KOPT-K1 (cell line): ENCODE results near the gene TMEM138.
"Not testable (repeated sequence)": the region's sequence is repeated elsewhere in the genome, so short reads cannot be mapped to it uniquely, and the experiment has no call there.

Experiments used
- H3K27ac ChIP-seq: fragments of 200-600 bp; sonication (generic); 2 replicates; pipeline ENCODE4 v1.5.1; 2016; ENCODE audit warnings: antibody characterized with exemption, mild to moderate bottlenecking, low read depth, low read length; ENCODE audit not compliant: poor library complexity, severe bottlenecking
- H3K36me3 ChIP-seq: fragments of 200-600 bp; sonication (generic); 2 replicates; pipeline ENCODE4 v1.5.1; 2017; ENCODE audit warnings: antibody characterized with exemption, mild to moderate bottlenecking, low read length, moderate library complexity; ENCODE audit not compliant: insufficient read depth
- H3K9me3 ChIP-seq: fragments of 200-600 bp; sonication (generic); 2 replicates; pipeline ENCODE4 v1.5.1; 2017; ENCODE audit warnings: antibody characterized with exemption, low read length, mild to moderate bottlenecking; ENCODE audit not compliant: insufficient read depth, poor library complexity, severe bottlenecking

TMEM138 gene

DNA sequence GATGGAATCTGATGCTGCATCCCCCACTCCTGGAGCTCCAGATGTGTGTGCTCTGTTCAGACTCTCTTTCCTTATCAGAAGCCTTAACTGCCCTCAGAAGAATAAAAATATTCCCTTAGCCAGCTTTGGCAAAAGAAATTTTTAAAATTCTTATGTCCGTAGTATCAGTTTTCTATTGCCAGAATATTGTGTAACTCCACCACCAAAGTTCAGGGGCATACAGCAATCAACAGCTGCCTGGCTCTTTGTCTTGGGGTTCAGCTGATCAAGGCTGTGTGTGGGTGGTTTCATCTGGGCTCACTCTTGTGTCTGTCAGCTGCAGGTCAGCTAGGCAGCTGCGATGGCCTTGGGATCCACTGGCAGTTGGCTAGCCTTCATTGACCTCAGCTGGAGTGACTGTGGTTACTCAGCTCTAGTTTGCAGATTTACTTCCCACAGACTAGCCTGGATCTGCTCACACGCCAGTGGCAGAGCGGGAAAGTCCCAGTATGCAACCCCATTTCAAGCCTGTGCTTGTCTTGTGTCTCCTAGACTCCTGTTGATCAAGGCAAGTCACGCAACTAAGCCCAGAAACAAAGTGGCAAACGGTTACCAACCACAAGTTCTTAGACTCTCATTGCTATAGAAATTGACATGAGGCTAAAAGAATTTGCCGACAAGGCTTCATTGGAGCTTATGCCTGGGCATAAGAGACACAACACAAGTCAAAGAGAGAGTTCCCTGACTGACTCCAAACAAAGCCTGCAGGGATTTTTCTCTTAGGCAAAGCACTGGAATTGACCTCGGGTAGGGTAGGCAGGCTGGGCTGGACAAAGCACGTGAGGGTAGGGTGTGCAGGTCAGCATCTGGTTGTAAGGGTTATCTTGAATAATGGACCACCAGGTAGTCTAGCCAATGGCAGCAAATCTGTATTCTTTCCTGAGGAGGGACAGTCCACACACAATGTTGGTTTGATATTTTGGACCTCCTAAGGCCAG, 7.5 kb downstream of the TMEM138 start:
- Histone ChIP-seq H3K9me3 (peaks cover 27% of the 10 kb centered on the region), H3K36me3 (peaks cover 93% of the 10 kb centered on the region), H3K27ac (no peak overlapping the region)

GRCh38 chr11:61370349-61371005, 8.3 kb downstream of the TMEM138 start:
- peaks cover 35% of the 10 kb centered on the region for H3K9me3 ChIP-seq
- H3K27ac ChIP-seq, result no peak overlapping the region
- peaks cover 94% of the 10 kb centered on the region for H3K36me3 ChIP-seq

DNA sequence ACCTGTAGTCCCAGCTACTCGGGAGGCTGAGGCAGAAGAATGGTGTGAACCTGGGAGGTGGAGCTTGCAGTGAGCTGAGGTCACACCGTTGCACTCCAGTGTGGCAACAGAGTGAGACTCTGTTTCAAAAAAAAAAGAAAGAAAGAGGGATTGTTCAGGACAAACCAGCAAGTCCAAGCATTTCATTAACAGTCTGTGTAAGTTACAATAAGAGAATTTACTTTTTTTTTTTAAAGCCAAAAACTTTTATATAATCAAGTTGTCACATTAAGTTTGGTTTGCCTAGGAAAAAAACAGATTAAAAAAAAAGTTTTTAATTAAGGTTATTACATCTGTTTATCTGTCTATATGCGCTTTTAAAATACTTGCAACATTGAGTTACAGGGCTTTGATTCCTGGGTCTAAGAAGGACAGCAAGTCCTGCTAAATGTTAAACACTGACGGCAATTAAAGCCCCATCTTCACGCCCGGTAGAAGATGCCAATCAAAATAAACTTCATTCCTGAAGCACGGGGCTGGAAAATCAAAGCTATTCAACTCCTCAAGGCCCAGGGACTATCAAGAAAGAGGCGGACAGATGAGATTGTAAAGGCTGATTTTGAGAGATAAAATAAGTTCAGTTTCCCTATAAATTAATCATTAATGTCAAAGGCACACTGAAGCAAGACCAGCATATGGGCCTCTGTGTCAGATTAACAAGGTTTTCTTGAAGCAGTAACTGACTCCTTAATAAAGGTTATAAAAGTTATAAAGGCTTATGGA, 10.7 kb downstream of the TMEM138 start:
- Histone ChIP-seq H3K9me3 (peaks cover 35% of the 10 kb centered on the region), H3K36me3 (peaks cover 82% of the 10 kb centered on the region), H3K27ac (no peak overlapping the region)

GRCh38 chr11:61375761-61376108, 13.6 kb downstream of the TMEM138 start:
- peaks cover 53% of the 10 kb centered on the region for H3K36me3 ChIP-seq
- no peak overlapping the region for H3K27ac ChIP-seq
- H3K9me3 ChIP-seq, result peaks cover 35% of the 10 kb centered on the region

DNA sequence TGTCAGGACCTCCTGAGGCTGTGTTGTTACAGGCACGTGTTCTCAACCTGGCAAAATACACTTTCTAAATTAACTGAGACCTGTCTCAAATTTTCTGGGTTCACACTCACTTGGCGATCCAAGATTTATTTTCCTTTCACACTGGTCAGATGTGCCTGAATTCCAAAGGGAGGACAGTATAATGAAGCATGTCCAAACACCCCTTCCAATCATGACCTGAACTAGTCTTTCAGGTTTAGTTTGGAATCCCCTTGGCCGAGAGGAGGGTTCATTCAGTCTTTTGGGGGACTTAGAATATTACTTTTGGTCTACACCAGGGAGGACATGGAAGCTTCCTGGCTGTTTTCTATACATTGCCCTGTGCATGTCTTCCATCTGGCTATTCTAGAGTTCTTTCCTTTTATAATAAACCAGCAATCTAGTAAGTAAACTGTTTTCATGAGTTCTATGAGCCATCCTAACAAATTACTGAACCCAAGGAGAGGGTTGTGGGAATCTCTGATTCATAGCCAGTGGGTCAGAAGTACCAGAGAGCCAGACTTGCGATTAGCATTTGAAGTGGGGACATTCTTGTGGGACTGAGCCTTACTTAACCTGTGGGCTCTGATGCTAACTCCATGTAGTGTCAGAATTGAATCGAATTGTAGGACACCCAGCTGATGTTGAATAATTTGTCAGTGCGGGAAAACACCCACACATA, 15.4 kb downstream of the TMEM138 start:
- Histone ChIP-seq H3K36me3 (peaks cover 36% of the 10 kb centered on the region), H3K27ac (no peak overlapping the region)

DNA sequence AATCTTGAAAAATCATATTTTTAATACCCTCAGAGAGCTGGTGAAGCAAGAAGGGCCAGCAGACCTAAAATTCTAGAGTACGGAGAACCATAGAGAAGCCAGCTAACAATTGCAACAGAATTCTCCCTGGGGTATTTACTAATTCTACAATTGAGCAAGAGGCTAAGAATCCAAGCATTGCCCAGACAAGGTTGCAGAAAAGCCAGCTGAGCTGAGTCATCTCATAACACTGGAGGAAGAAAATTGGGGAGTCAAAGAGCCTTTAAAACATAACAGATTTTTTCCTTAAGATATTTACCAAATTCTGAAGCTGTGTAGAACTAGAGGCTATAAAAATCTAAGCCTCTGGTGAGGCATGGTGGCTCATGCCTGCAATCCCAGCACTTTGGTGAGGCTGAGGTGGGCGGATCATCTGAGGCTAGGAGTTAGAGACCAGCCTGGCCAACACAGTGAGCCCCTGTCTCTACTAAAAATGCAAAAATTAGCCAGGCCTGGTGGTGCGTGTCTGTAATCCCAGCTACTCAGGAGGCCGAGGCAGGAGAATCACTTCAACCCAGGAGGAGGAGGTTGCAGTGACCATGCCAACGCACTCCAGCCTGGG, 16.6 kb downstream of the TMEM138 start:
- Histone ChIP-seq H3K9me3 (peaks cover 15% of the 10 kb centered on the region), H3K36me3 (peaks cover 28% of the 10 kb centered on the region), H3K27ac (no peak overlapping the region)

More for the DNA sequence above, 15.4 kb downstream of the TMEM138 start:
- peaks cover 21% of the 10 kb centered on the region for H3K9me3 ChIP-seq

DNA sequence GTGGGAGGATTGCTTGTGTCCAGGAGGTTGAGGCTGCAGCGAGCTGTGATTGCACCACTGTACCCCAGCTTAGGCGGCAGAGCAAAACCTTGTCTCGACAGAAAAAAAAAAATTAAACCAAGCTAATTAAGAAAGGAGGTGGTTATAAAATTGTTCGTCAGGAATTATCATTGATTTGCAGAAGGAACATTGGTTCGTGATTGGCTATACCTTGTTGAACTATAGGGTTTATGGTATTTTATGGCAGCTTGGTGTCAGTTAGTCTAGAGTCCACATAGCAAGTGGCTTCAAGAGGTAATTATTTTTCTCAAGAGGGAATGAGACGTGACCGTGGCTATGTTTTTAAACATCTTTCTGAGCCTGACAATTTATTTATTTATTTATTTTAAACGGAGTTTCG, 18.7 kb downstream of the TMEM138 start:
- Histone ChIP-seq H3K27ac (no peak overlapping the region), H3K9me3 (no peaks in the 10 kb centered on the region), H3K36me3 (peaks cover 7% of the 10 kb centered on the region; the same call in 1 of the 2 replicates)

- H3K27ac ChIP-seq, H3K36me3 ChIP-seq, H3K9me3 ChIP-seq: not testable (repeated sequence)
These were observed 21.7 kb downstream of the TMEM138 start for GRCh38 chr11:61383859-61384258.

- no peaks in the 10 kb centered on the region for H3K36me3 ChIP-seq
- H3K9me3 ChIP-seq, result peaks cover under 1% of the 10 kb centered on the region
- H3K27ac ChIP-seq, result no peak overlapping the region
These were observed 22.4 kb downstream of the TMEM138 start for GRCh38 chr11:61384271-61385242.

DNA sequence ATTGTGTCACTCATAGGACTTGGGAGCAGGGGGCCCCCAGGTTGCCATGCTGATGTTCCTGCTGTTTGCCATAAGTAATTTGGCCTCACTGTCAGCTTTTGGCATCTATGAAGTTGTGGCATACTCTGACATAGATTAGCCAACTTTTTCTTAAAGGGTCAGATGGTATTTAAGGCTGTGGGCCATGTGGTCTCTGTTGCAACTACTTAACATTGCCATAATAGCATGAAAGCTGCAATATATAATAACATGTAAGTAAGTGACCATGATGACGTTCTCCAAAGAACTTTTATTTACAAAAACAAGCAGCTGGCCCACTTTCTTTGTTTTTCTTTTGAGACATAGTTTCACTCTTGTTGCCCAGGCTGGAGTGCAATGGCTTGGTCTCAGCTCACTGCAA, 28.0 kb downstream of the TMEM138 start:
- H3K27ac ChIP-seq, result no peak overlapping the region

DNA sequence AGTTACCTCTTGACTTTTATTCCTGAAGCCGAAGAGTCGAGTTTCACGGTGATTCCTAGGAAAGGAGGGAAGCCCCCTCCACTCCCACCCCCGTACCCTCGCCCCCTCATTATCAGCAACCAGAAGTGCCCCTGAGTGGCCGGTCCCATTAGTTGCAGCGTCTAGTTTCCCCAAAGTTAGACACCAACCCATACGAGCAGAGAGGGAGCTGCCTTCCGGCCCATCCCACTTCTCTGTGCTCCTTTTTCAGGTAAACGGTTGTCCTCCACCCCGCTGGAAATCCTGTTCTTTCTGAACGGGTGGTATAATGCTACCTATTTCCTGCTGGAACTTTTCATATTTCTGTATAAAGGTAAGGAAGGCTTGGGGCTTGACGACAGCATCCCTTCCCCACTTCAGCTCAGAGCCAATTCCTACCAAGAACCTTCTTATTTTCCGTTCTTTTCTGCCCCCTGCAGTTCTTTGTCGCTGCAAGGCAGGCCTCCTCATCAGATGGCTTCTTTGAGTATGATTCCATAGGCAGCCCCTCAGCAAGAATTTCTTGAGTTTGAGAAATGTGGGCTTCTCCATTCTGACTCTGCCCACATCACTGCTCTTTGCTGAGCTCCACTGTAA, 30.9 kb downstream of the TMEM138 start:
- Histone ChIP-seq H3K9me3 (peaks cover 3% of the 10 kb centered on the region), H3K36me3 (no peaks in the 10 kb centered on the region), H3K27ac (no peak overlapping the region)

More for the DNA sequence above, 28.0 kb downstream of the TMEM138 start:
- Histone ChIP-seq H3K36me3 (no peaks in the 10 kb centered on the region), H3K9me3 (peaks cover 3% of the 10 kb centered on the region)

- Histone ChIP-seq H3K27ac (no peak overlapping the region), H3K36me3 (peaks cover 54% of the 10 kb centered on the region), H3K9me3 (no peaks in the 10 kb centered on the region)
These were observed 39.0 kb downstream of the TMEM138 start for GRCh38 chr11:61401173-61401572.

DNA sequence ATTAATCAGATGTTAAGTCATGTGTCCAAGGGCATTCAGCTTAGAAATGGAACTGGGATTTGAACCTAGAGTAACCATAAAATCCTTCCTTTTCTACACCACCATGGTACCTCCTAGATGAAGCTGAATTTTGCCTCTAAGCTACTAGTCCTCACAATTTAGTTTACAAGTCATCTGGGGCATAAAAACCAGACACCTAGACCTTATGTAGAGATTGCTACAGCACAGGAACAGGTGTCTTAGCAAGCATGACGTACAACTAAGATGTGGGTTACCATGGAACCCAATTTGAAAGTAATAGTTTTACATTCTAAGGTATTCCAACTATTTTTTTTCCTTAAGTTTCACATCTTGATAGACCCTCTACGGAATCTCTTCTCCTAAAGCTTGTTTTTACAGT, 39.4 kb downstream of the TMEM138 start:
- no peak overlapping the region for H3K27ac ChIP-seq
- peaks cover 58% of the 10 kb centered on the region for H3K36me3 ChIP-seq

More for the DNA sequence above, 39.4 kb downstream of the TMEM138 start:
- H3K9me3 ChIP-seq, result no peaks in the 10 kb centered on the region
